HG03159 (cell line): ENCODE results near the gene CAMK2G.
"Not testable (repeated sequence)": the region's sequence is repeated elsewhere in the genome, so short reads cannot be mapped to it uniquely, and the experiment has no call there.

Experiments
- ATAC-seq: cut with Tn5 transposase; IDR thresholded peaks from one replicate; pipeline ENCODE4 v1.9.1; 2021; ENCODE audit warnings: mild to moderate bottlenecking, moderate library complexity; ENCODE audit not compliant: unreplicated experiment

Gene CAMK2G

DNA sequence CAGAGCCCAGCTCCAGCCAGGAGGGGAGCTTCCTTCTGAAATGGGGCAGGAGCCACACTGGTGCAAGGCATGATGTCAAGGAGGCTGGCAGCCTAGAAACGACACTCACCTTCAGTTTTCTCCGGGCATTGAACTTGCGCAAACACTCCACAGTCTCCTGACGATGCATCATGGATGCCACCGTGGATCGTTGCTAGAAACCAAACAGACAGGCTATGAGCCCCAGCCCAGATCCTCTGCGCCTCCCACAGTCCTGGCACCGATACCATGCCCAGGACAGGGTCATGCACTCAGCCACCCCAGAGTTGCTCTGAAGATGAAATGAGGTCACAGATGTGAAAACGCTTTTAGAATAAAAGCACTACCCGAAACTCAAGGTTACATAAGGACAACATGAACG, 32.0 kb downstream of the CAMK2G start:
- no peak for ATAC-seq

DNA sequence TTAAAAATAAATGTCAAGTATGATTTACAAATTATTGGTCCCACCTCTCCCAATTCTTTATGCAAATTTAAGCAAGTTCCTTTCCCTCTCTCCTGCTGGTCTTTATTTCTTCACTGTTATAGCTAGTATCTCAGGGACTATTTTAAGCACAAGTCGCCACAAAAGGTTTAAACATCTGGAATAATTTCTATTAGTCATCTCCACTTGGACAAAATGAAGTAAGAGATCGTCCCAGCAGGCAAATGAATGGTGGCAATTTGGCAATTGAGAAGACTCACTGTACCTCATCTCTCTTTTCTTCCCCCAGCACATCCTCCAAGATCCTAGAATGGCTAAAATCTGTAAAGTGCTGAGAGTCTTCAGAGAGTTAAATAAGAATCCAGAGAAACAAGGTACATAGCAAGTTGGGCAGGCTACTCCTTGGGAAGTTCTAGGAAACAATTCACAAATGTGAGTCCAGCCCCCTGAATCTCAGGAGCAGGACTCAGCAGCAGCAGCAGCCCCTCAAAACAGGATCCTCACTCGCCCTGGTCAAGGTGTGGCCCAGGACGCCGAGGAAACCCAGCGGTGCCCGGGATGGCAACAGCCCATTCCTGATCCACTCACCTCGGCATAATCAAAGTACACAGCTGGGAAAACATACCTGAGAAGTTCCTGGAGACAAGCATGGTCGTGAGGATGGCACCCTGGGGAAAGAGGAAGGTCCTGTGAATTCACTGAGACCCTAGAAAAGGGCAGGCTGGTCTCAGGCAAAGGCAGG, 32.6 kb downstream of the CAMK2G start:
- ATAC-seq = no peak

DNA sequence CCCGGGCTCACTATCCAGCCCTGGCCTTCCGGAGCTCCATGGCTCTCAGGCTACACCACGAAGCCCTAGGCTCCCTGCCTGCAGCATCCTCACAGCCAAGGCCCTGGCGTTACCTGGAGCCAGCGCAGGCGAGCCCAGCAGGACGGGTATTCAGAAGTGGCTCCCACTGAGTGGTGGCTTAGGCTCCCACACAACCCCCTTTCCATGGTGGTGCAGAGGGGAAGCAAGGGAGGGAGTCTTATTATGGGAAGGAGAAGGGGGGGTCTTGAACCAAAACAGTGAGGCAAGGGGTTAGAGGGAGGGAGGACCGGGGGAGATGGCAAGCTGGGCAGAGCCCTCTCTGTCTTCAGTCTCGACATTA, 33.3 kb downstream of the CAMK2G start:
- no peak for ATAC-seq

- no peak for ATAC-seq
Measured at GRCh38 chr10:73840403-73841060, 33.8 kb downstream of the CAMK2G start.

DNA sequence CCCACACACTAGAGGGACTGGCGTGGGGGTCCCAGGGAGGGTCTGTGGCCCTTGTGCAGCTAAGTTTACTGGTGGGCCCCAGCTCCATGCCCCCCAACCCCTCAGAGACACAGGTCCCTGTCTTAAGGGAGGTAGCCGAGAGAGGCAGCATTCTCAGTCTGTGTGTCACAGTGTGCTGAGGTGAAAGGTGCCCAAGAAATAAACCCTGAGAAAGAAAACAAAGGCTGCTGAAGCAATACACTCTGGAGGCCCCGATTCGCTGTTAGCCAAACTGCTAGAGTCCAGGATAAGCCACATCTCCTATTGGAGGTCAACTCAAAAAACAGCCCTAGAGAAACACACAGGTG, 34.3 kb downstream of the CAMK2G start:
- ATAC-seq = no peak

DNA sequence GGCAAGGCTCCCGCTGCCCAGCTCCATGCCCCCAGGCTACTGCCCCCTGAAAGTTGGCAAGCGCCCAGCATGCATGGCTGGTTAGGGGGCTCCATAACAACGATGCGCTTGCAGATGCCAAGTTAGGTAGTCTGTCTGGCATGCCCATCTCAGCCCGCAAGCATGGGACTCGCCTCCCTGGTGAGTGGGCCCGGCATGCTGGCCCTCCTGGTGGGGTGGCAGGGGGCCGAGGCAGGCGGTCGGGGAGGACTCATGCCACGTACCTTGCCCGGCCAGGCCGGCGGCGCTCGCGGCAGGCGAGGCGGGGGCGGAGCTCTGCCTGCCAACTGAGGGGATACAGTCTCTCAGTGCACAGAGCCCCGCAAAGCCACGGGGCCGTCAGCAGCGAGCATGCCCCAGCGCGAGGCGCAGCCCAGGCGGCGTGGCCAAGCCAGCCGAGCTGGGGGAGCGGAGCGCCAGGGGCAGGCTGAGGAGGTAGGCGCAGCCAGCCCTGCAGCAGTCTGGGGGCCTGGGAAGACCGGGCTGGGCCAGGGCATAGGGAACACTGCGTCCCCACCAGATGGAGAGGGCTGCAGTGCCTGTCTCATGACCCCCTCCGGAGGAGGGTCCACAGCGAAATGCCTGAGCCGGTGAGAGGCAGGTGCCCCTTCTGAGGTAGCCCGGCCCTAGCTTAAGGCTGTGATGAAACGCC, 34.9 kb downstream of the CAMK2G start:
- ATAC-seq = no peak

DNA sequence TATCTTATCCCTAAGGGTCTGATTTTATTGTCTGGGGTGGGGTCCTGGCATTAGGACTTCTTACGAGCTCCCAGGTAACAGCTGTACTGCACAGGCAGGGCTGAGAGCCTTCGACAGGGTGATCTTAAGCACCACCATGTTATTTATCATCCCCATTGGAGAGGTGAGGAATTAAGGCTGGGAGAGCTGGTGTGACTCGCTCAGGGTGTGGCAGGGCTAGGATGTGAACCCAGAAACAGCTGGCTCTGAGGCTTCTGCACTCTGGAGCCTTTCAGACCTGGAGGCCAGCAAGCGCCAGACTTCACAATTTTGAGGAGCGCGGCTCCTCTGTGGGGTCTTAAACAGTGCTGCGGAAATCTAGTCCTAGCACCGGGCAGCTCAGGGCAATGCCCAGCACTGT, 35.5 kb downstream of the CAMK2G start:
- ATAC-seq = no peak

GRCh38 chr10:73838008-73838567, 36.3 kb downstream of the CAMK2G start:
- no peak for ATAC-seq

DNA sequence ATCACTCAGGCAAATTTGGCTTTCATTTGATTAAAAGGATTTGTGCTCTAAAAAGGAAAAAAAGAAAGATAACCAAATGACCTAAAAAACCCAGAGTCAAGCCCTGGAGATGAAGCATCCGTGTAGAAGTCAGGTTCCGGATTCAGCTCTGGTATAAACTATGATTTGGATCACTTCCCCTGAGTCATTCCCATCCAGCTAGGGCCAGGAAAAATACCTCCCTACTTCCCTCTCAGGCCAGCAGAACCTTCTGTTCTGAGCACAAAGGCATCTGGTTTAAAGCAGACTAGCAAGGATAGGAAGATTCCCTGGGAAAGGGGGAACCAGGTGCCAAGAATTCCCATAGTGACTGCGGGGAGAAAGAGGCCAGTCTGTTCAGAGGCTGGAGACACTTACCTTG, 37.3 kb downstream of the CAMK2G start:
- ATAC-seq = no peak

DNA sequence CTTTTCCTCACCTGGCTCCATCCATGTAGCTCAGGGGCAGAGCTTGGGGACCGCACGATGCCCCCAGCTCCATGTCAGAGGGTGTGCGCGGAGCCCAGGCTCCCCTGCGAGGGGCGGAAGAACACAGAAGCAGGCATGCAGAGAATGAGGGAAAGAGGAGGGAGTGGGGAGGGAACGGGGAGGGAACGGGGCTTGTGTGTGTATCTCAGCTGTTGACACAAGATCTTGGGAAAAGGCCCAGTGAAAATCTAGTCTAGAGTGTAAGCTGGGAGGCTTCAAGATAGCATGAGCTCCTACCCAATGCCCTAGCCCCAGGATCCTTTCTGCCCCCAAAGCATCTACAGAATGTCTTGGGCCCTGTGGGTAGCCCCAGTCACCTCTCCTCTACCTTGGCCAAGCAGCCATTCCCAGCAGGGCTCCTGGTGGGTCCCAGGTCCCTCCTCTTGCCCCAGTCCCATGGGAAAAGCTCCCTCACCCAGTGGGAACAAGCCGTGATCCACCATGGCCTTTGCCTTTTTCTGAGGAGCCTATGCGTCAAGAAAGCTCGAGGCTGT, 37.9 kb downstream of the CAMK2G start:
- no peak for ATAC-seq

GRCh38 chr10:73829090-73829489, 45.3 kb downstream of the CAMK2G start:
- not testable (repeated sequence) for ATAC-seq

DNA sequence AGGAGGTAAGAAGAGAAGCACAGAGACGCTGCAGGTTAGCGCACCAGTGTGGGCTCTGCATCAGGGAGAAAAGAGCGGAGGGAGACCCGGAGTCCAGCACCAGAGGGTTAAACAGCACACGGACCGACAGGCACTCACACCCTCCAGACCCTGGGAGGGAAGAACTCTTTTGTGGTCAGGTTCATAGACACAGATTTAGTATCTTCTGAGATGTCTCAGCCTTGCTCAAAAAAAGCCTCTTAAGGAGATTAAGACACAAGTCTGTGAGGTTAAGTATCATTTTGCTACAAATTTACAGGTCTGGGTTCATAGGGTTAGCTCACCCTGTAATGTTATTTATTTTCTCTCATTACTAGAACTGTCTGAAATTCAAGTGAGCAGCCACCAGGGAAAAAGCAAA, 46.2 kb downstream of the CAMK2G start:
- no peak for ATAC-seq

- no peak for ATAC-seq
Measured at GRCh38 chr10:73827346-73828089, 46.8 kb downstream of the CAMK2G start.

GRCh38 chr10:73824146-73824725, 50.1 kb downstream of the CAMK2G start:
- no peak for ATAC-seq

DNA sequence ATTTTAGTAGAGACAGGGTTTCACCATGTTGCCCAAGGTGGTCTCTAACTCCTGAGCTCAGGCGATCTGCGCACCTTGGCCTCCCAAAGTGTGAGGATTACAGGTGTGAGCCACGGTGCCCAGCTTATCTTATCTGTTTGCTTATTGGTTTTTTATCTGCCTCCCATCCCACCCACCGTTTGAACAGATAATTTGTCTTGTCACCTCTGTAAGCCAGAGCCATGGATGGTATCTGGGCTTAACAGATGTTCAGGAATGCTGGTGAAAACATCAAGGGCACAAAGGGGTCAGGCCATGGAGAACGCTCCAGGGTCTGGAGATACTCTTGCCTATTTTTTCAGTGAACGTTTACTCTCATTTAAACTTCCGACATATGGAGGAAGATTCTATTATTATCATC, 51.0 kb downstream of the CAMK2G start:
- ATAC-seq = no peak

GRCh38 chr10:73819513-73820093, 54.8 kb downstream of the CAMK2G start:
- ATAC-seq = no peak

DNA sequence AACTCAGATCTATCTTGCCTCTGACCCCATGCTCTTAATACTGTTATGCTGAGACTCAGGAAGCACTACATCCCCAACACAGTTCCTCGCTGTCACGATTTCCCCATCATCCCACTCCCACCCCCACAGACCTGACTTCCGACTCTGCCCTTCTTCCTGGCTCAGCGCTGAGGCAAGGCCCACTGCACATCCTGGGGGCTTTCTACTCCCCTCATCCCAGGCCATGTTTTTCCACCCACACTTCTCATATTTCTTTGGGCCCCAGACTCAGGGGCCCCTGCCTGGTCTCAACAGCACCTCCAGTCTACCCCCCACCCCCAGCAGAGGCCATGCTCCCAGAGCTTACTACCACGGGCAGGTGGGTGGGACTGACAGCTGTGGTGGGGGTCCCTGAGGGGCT, 55.3 kb downstream of the CAMK2G start:
- no peak for ATAC-seq

DNA sequence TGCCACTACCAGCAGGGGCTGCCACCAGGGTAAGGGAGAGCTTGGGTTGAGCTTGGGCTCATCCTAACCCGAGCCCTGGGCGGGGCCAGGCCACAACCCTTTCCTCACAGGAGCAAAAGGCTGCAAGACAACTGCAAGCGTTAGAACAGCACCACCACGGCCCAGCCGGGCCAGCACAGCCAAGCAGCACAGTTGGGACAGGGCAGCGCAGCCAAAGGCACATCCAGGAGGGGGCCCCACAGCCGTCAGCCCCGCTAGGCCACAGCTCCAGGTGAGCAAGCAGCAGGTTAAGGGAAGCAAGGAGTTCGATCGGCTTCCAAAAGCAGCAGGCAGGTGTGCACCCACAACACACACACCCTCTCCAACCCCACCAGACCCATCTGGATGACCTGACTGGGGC, 56.0 kb downstream of the CAMK2G start:
- ATAC-seq = no peak

DNA sequence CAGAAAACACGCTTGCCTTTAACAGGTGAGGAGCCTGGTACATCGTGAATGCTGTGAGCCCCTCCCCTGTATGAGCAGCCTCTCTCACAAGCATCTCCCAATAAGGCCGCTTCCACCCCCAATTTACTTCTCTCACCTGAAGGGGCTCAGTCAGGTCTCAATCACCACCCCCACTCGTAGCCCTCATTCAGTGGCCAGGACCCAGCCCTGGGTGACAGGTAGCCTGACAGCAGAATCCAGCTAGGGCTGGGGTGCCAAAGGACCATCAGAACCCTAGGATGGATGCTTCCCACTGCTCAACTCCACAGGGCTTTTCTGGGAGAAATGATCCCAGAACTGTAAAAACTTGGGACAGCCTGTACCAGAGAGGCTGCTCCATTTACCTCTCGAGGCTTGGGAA, 56.5 kb downstream of the CAMK2G start:
- ATAC-seq = no peak
